Progenitor cell of endocrine pancreas (in vitro differentiated cells): ENCODE results near the gene ASTL. TPM values are rescaled to one million over a fixed set of nuclear protein-coding genes. Genes with fewer than 3 reads are reported as not detected.

Experiments used
- DNase-seq: peaks from one replicate; pipeline ENCODE4 v3.0.0; 2021; ENCODE audit warnings: low spot score; ENCODE audit not compliant: unreplicated experiment
- H3K27ac Mint-ChIP-seq: 2 replicates; pipeline ENCODE4 v1.8.0; 2021; ENCODE audit warnings: mild to moderate bottlenecking, moderate library complexity, mixed read lengths
- H3K27me3 Mint-ChIP-seq: 2 replicates; pipeline ENCODE4 v1.8.0; 2021; ENCODE audit warnings: mixed read lengths
- H3K36me3 Mint-ChIP-seq: 2 replicates; pipeline ENCODE4 v1.8.0; 2022; ENCODE audit warnings: mixed read lengths; ENCODE audit not compliant: insufficient read depth
- H3K4me1 Mint-ChIP-seq: 2 replicates; pipeline ENCODE4 v1.8.0; 2021; ENCODE audit warnings: low read depth, mixed read lengths
- H3K4me3 Mint-ChIP-seq: 2 replicates; pipeline ENCODE4 v1.8.0; 2021; ENCODE audit warnings: low read depth, mild to moderate bottlenecking, moderate library complexity, mixed read lengths
- H3K9me3 Mint-ChIP-seq: 2 replicates; pipeline ENCODE4 v1.8.0; 2021; ENCODE audit warnings: low read depth, mixed read lengths
- total RNA-seq: library from RNA; stranded (reverse); gene quantifications from 2 replicates; pipeline ENCODE4 v1.2.1, GENCODE V29; 2021
- TF ChIP-seq, protein P1 (sequence below): fragments of 200-600 bp; sonication (generic); IDR thresholded peaks from one replicate; pipeline ENCODE4 v1.5.0; 2021; ENCODE audit warnings: antibody characterized with exemption, mild to moderate bottlenecking; ENCODE audit not compliant: unreplicated experiment

The ASTL gene
- total RNA-seq, 1 donor from 2014 or later, result 0.29 TPM

DNA sequence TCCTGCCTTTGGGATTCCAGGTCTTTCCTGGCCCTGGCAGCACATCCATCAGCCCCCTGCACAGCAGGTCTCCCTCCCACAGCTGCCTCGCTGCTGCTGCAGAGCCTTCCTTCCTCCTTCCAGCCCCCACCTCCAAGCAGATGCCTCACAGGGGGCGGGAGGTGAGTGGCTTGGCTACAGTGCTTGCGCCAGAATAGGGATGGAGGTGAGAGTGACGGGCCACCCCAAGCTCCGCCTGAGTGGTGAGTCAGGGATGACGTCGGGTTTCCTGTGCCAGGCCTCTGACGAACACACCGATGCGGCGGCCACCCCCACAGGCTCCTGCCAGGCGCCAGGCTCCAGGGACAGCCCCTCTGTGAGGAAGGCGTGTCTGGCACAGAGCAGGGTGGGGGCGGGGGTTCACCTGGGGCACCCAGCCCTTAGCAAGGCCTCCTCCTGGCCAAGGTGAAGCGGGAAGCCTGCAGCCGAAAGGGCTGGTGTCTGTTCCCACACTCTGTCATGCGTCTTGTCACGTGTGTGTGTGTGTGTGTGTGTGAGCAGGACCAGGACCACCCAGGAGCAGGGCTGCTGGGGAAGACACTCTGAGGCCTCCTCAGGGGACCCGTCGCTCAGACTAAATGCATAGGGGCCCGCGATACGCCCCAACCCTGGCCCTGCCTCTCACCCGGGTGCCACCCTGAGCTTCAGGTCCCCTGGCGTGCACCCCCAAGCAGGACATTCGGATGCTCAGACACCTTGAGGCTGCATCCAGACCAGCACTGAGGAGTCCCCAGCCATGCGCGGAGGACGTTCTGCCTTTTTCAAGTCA, 10.3 kb upstream of the ASTL start:
- Mint-ChIP-seq H3K9me3 (no peaks in the 10 kb centered on the region), H3K27me3 (peaks cover 42% of the 10 kb centered on the region), H3K27ac (no peak overlapping the region), H3K4me3 (no peak overlapping the region), H3K36me3 (no peaks in the 10 kb centered on the region), H3K4me1 (peaks cover 3% of the 10 kb centered on the region)
- DNase-seq, result no peak
- TF ChIP-seq, protein P1, sequence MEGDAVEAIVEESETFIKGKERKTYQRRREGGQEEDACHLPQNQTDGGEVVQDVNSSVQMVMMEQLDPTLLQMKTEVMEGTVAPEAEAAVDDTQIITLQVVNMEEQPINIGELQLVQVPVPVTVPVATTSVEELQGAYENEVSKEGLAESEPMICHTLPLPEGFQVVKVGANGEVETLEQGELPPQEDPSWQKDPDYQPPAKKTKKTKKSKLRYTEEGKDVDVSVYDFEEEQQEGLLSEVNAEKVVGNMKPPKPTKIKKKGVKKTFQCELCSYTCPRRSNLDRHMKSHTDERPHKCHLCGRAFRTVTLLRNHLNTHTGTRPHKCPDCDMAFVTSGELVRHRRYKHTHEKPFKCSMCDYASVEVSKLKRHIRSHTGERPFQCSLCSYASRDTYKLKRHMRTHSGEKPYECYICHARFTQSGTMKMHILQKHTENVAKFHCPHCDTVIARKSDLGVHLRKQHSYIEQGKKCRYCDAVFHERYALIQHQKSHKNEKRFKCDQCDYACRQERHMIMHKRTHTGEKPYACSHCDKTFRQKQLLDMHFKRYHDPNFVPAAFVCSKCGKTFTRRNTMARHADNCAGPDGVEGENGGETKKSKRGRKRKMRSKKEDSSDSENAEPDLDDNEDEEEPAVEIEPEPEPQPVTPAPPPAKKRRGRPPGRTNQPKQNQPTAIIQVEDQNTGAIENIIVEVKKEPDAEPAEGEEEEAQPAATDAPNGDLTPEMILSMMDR, result no peak

GRCh38 chr2:96147593-96148201, 9.4 kb upstream of the ASTL start:
- no peaks in the 10 kb centered on the region for H3K9me3 Mint-ChIP-seq
- no peak overlapping the region for H3K4me3 Mint-ChIP-seq
- H3K27me3 Mint-ChIP-seq, result peaks cover 43% of the 10 kb centered on the region
- DNase-seq, result no peak
- TF ChIP-seq, protein P1, result no peak
- no peak overlapping the region for H3K27ac Mint-ChIP-seq
- H3K36me3 Mint-ChIP-seq, result no peaks in the 10 kb centered on the region
- H3K4me1 Mint-ChIP-seq, result peaks cover 3% of the 10 kb centered on the region

DNA sequence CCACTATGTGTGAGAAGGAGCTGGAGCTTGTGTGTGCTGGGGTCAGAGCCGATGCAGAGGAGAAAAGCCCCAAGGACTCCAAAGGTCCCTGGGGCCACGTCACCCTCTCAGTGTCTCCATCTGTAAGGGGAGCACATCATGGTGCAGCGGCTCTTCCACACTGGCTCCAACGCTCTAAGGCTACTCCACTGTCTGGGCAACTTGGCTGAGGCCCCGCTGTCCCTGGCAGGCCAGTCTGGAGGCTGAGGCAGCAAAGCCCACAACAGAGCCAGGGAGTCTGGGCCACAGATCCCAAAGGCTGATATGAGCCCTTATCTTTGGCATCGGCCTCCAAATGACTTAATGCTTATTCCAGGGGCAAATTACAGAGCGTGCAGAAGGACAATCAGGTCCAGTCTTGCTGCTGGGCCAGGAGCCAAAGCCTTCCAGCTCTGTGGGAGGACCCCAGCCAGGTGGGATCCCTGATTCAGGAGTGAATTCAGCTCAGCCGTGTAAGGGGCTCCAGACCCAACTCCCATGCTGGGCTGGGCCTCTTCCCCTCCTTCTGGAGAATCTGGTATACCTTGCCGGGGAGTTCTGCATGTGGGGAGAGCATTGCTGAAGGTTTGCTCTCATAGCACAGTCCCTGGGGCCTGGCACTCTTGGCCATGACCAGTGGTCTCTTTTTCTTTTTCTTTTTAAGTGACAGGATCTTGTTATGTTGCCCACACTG, 8.7 kb upstream of the ASTL start:
- H3K36me3 Mint-ChIP-seq, result no peaks in the 10 kb centered on the region
- H3K27ac Mint-ChIP-seq, result no peak overlapping the region
- no peaks in the 10 kb centered on the region for H3K9me3 Mint-ChIP-seq
- H3K4me1 Mint-ChIP-seq, result peaks cover 3% of the 10 kb centered on the region
- TF ChIP-seq, protein P1, result no peak
- no peak overlapping the region for H3K4me3 Mint-ChIP-seq
- DNase-seq, result no peak
- H3K27me3 Mint-ChIP-seq, result peaks cover 43% of the 10 kb centered on the region

GRCh38 chr2:96146153-96146880, 8.0 kb upstream of the ASTL start:
- TF ChIP-seq, protein P1, result no peak
- Mint-ChIP-seq H3K9me3 (no peaks in the 10 kb centered on the region), H3K36me3 (no peaks in the 10 kb centered on the region), H3K4me1 (peaks cover 3% of the 10 kb centered on the region), H3K4me3 (no peak overlapping the region), H3K27ac (no peak overlapping the region), H3K27me3 (peaks cover 45% of the 10 kb centered on the region)
- no peak for DNase-seq

GRCh38 chr2:96145848-96146152, 7.5 kb upstream of the ASTL start:
- peaks cover 45% of the 10 kb centered on the region for H3K27me3 Mint-ChIP-seq
- H3K27ac Mint-ChIP-seq, result no peak overlapping the region
- H3K36me3 Mint-ChIP-seq, result no peaks in the 10 kb centered on the region
- no peak for DNase-seq
- TF ChIP-seq, protein P1, result no peak
- H3K4me3 Mint-ChIP-seq, result peak overlapping the region; percentile 19
- peaks cover 3% of the 10 kb centered on the region for H3K4me1 Mint-ChIP-seq
- H3K9me3 Mint-ChIP-seq, result no peaks in the 10 kb centered on the region
